HepG2 (cell line): Measurements from ENCODE around the gene ST8SIA4. TPM values are rescaled to one million over a fixed set of nuclear protein-coding genes. Genes with fewer than 3 reads are reported as not detected.

Experiments
- ATAC-seq: fragments of 200-7000 bp; cut with Tn5 transposase; 3 replicates; pipeline ENCODE4 v1.9.1; 2020; ENCODE audit warnings: mild to moderate bottlenecking, moderate library complexity
- BruUV-seq: library from RNA; stranded (reverse); fragments of 400-500 nt; replicated peaks from 2 replicates; lab custom pipeline; 2021; lab: Mats Ljungman, UMichigan
- CTCF ChIA-PET: fragments of 300-600 bp; formaldehyde crosslinking; extraction: SDS; loops from one replicate; lab custom pipeline; 2021; ENCODE audit warnings: low total read pairs, inconsistent platforms, low intra/inter-chr PET ratio; lab: Yijun Ruan, JAX
- POLR2A ChIA-PET: fragments of 350-600 bp; sonication (Branson Sonifier 250); formaldehyde crosslinking; loops from one replicate; lab custom pipeline; 2020; ENCODE audit warnings: antibody characterized with exemption, inconsistent platforms; lab: Yijun Ruan, JAX
- DNase-seq: peaks from one replicate; pipeline ENCODE4 v3.0.0-alpha.2; 2015; ENCODE audit warnings: low spot score
- FAIRE-seq: peaks from 3 replicates; lab custom pipeline; 2011; peaks lifted over from hg19 to GRCh38; lab: Jason Lieb, UNC
- H2AFZ ChIP-seq: one replicate; pipeline ENCODE4 v1.6.1; 2011; ENCODE audit warnings: low read length, inconsistent platforms
- H3K27ac ChIP-seq: fragments of 300-600 bp; 3 replicates; pipeline ENCODE4 v1.8.0; 2011; ENCODE audit warnings: mixed run types, mild to moderate bottlenecking, mixed read lengths, low read length, inconsistent platforms; ENCODE audit not compliant: insufficient read depth; ENCODE audit errors: extremely low read length
- H3K27me3 ChIP-seq, 2 experiments: fragments of 200-600 bp in 1 of 2; 2 replicates in 1 of 2; 3 replicates in 1 of 2; pipeline versions ENCODE4 v1.6.0 to v1.8.0; 2011; ENCODE audit warnings: low read length in 2 of 2, mild to moderate bottlenecking in 2 of 2, moderate library complexity in 2 of 2, inconsistent platforms in 1 of 2; ENCODE audit not compliant: insufficient read depth in 2 of 2, control insufficient read depth in 1 of 2
- H3K36me3 ChIP-seq, 2 experiments: fragments of 200-600 bp in 1 of 2; replicated peaks in 1 of 2; 2 replicates in 1 of 2; 3 replicates in 1 of 2; pipeline versions ENCODE4 v1.5.1 to v1.8.0; 2011; ENCODE audit warnings: low read length in 2 of 2, inconsistent platforms in 1 of 2; ENCODE audit not compliant: insufficient read depth in 2 of 2, control insufficient read depth in 1 of 2
- H3K4me1 ChIP-seq: 2 replicates; pipeline ENCODE4 v1.5.1; 2012; ENCODE audit warnings: low read length, inconsistent platforms; ENCODE audit not compliant: insufficient read depth
- H3K4me2 ChIP-seq: 2 replicates; pipeline ENCODE4 v1.6.0; 2011; ENCODE audit warnings: low read depth, low read length, inconsistent platforms
- H3K4me3 ChIP-seq, 3 experiments: fragments of 200-600 bp in 1 of 3; sonication (generic), shearing (Covaris generic) in 1 of 3; replicated peaks in 1 of 3; 2 replicates each; pipeline ENCODE4 v1.5.1; 2011 to 2016; ENCODE audit warnings: low read length in 3 of 3, inconsistent platforms in 2 of 3, low read depth in 2 of 3, mild to moderate bottlenecking in 2 of 3, control low read depth in 1 of 3, mixed read lengths in 1 of 3; ENCODE audit not compliant: insufficient read depth in 1 of 3
- H3K79me2 ChIP-seq: one replicate; pipeline ENCODE4 v1.6.1; 2011; ENCODE audit warnings: low read length, inconsistent platforms; ENCODE audit not compliant: insufficient read depth
- H3K9ac ChIP-seq: 2 replicates; pipeline ENCODE4 v1.6.0; 2011; ENCODE audit warnings: mild to moderate bottlenecking, low read depth, low read length, inconsistent platforms; ENCODE audit not compliant: insufficient read depth
- H3K9me3 ChIP-seq: 2 replicates; pipeline ENCODE4 v1.5.1; 2012; ENCODE audit warnings: mild to moderate bottlenecking, low read length
- H4K20me1 ChIP-seq: 2 replicates; pipeline ENCODE4 v1.6.0; 2011; ENCODE audit warnings: inconsistent platforms, mild to moderate bottlenecking, low read length, moderate library complexity; ENCODE audit not compliant: insufficient read depth
- ATF7-NPFF ChIP-seq: sonication (generic); formaldehyde crosslinking; IDR thresholded peaks from 2 replicates; pipeline ENCODE4 v1.8.1; 2023; ENCODE audit warnings: mild to moderate bottlenecking, low read depth, missing genetic modification reagents, moderate library complexity
- CEBPG ChIP-seq: IDR thresholded peaks from 2 replicates; pipeline ENCODE4 v1.6.1; 2016
- FOXP4 ChIP-seq: sonication (generic); formaldehyde crosslinking; IDR thresholded peaks from 2 replicates; pipeline ENCODE4 v1.4.0; 2020; ENCODE audit warnings: missing genetic modification reagents
- HOXA5 ChIP-seq: sonication (generic); formaldehyde crosslinking; IDR thresholded peaks from 2 replicates; pipeline ENCODE4 v1.4.0; 2020; ENCODE audit warnings: missing genetic modification reagents
- MIXL1 ChIP-seq: IDR thresholded peaks from 2 replicates; pipeline ENCODE4 v1.6.1; 2016
- RAD51 ChIP-seq: fragments of 450-650 bp; IDR thresholded peaks from 2 replicates; pipeline ENCODE4 v1.6.1; 2016; ENCODE audit warnings: borderline replicate concordance
- TBX3 ChIP-seq: fragments of 450-650 bp; IDR thresholded peaks from 2 replicates; pipeline ENCODE4 v1.6.1; 2017; ENCODE audit warnings: antibody characterized with exemption, mild to moderate bottlenecking, inconsistent platforms, borderline replicate concordance
- ZNF264 ChIP-seq: sonication (generic); formaldehyde crosslinking; IDR thresholded peaks from 2 replicates; pipeline ENCODE4 v1.4.0; 2020; ENCODE audit warnings: missing genetic modification reagents
- ZNF513 ChIP-seq: sonication (generic); formaldehyde crosslinking; conservative IDR thresholded peaks from 2 replicates; pipeline ENCODE4 v1.5.0; 2020; ENCODE audit warnings: missing genetic modification reagents
- ZNF589 ChIP-seq: sonication (generic); formaldehyde crosslinking; conservative IDR thresholded peaks from 2 replicates; pipeline ENCODE4 v1.8.0; 2022; ENCODE audit warnings: mild to moderate bottlenecking, moderate library complexity, missing genetic modification reagents
- ZNF781 ChIP-seq: sonication (generic); formaldehyde crosslinking; IDR thresholded peaks from 2 replicates; pipeline ENCODE4 v1.5.1; 2020; ENCODE audit warnings: borderline replicate concordance, mild to moderate bottlenecking, missing genetic modification reagents; ENCODE audit errors: not compliant biosample characterization
- WGBS: methylation state at CpG from one replicate; pipeline ENCODE4 v1.1.6; 2017; ENCODE audit warnings: low lambda C conversion rate; 5-methylcytosine and 5-hydroxymethylcytosine counted together
- in situ Hi-C: cut with HindIII; loops from 2 replicates; pipeline ENCODE4 v1.10.0; 2017; ENCODE audit warnings: low pct_unique_long_range_greater_than_20kb; ENCODE audit not compliant: extremely low pct_ligation_motif_present
- intact Hi-C: fragments of 100-400 bp; cut with micrococcal nuclease; formaldehyde crosslinking; loops from one replicate; pipeline ENCODE4 v1.10.0; 2022; ENCODE audit not compliant: unreplicated experiment
- polyA plus RNA-seq, 8 experiments: library from polyadenylated mRNA; depleted of rRNA in 3 of 8; stranded (reverse) in 7 of 8; unstranded in 1 of 8; fragments of >200 nt; fragmentation: Illumina TruSeq in 4 of 8; extraction: Trizol in 4 of 8; gene quantifications; 2 replicates each; pipeline versions ENCODE4 v1.2.1 to v1.2.3, GENCODE V29; 2011 to 2016; ENCODE audit warnings: low read depth in 4 of 8, missing spikeins in 1 of 8, mixed read lengths in 1 of 8; ENCODE audit not compliant: insufficient read depth in 1 of 8
- total RNA-seq, 5 experiments: library from RNA; depleted of rRNA; stranded (reverse); fragments of >200 nt; fragmentation: Illumina TruSeq; extraction: Trizol; gene quantifications; 2 replicates each; pipeline ENCODE4 v1.2.3, GENCODE V29; 2016; ENCODE audit warnings: low read depth in 1 of 5

The ST8SIA4 gene
- total and polyA plus RNA-seq, 2 of the 13 experiments (the other 11 are each of a cell fraction or from before 2014, with no cell fraction given) = not detected

- DNase-seq = no peak
- POLR2A ChIA-PET = no interaction called here
- intact Hi-C loops = no loop called here
- 11% methylated on average over 4 of the region's 4 CpGs for WGBS
- H2AFZ ChIP-seq = no peak overlapping the region
- ATAC-seq = no peak
- no peaks in the 10 kb centered on the region for H3K9me3 ChIP-seq
- CTCF ChIA-PET = no interaction called here
- H3K4me2 ChIP-seq = no peak overlapping the region
- in situ Hi-C loops = no loop called here
- TF ChIP-seq ZNF264 (CRISPR knock-in tag) (no peak), TBX3 (no peak), FOXP4 (CRISPR knock-in tag) (no peak), MIXL1 (CRISPR knock-in tag) (no peak)
- TF ChIP-seq, all 625 proteins: peak for 0
- H3K36me3 ChIP-seq = no peaks in the 10 kb centered on the region
- H3K4me3 ChIP-seq = no peak overlapping the region
- H3K79me2 ChIP-seq = no peaks in the 10 kb centered on the region
- no TSS peak for BruUV-seq
- no peaks in the 10 kb centered on the region for H3K4me1 ChIP-seq
- no peaks in the 10 kb centered on the region for H3K27me3 ChIP-seq
- H4K20me1 ChIP-seq = no peaks in the 10 kb centered on the region
- FAIRE-seq = no peak
- no peak overlapping the region for H3K27ac ChIP-seq
- no peak overlapping the region for H3K9ac ChIP-seq
These were observed 122.7 kb downstream of the ST8SIA4 start for GRCh38 chr5:100780376-100780870.

- H3K4me1 ChIP-seq = no peaks in the 10 kb centered on the region
- in situ Hi-C loops = no loop called here
- no peak overlapping the region for H3K4me3 ChIP-seq
- no peaks in the 10 kb centered on the region for H4K20me1 ChIP-seq
- FAIRE-seq (no peak), ATAC-seq (no peak), DNase-seq (no peak)
- H3K9me3 ChIP-seq = no peaks in the 10 kb centered on the region
- no peaks in the 10 kb centered on the region for H3K79me2 ChIP-seq
- ChIA-PET CTCF (no interaction called here), POLR2A (no interaction called here)
- no peak overlapping the region for H3K4me2 ChIP-seq
- no peaks in the 10 kb centered on the region for H3K27me3 ChIP-seq
- H2AFZ ChIP-seq = no peak overlapping the region
- H3K27ac ChIP-seq = no peak overlapping the region
- H3K36me3 ChIP-seq = no peaks in the 10 kb centered on the region
- no peak overlapping the region for H3K9ac ChIP-seq
- intact Hi-C loops = no loop called here
- 2% methylated on average over 7 of the region's 7 CpGs for WGBS
- BruUV-seq = no TSS peak
- no peak for TF ChIP-seq RAD51
- no peak for TF ChIP-seq ATF7-NPFF
- no peak for TF ChIP-seq ZNF781 (CRISPR knock-in tag)
- no peak for TF ChIP-seq HOXA5 (CRISPR knock-in tag)
- no peak for TF ChIP-seq ZNF589 (CRISPR knock-in tag)
- no peak for TF ChIP-seq ZNF513 (CRISPR knock-in tag)
- peak; percentile 57 for TF ChIP-seq CEBPG (CRISPR knock-in tag)
These were observed 123.3 kb downstream of the ST8SIA4 start for GRCh38 chr5:100779669-100780375.
